Stimulated activated CD8-positive, alpha-beta memory T cell treated with anti-CD3 and anti-CD28 coated beads, Interleukin-4, amount 100 ng/mL, for 24 hours (primary cell): Measurements from ENCODE around the gene MAP2K5.

Source experiments
- DNase-seq: peaks from one replicate; pipeline ENCODE4 v3.0.0-alpha.2; 2020; ENCODE audit warnings: low read depth

Gene MAP2K5

GRCh38 chr15:67723294-67724024 is 181.0 kb downstream of the MAP2K5 start:
- no peak for DNase-seq

- no peak for DNase-seq
Observed at GRCh38 chr15:67724691-67725375, 182.3 kb downstream of the MAP2K5 start.

- no peak for DNase-seq
Observed at GRCh38 chr15:67730135-67730534, 187.6 kb downstream of the MAP2K5 start.

- DNase-seq, result no peak
Observed at GRCh38 chr15:67731112-67731721, 188.7 kb downstream of the MAP2K5 start.

- DNase-seq, result no peak
Observed at GRCh38 chr15:67732164-67732563, 189.7 kb downstream of the MAP2K5 start.

- DNase-seq, result no peak
Observed at GRCh38 chr15:67732671-67733374, 190.3 kb downstream of the MAP2K5 start.

- no peak for DNase-seq
Observed at GRCh38 chr15:67735896-67736295, 193.4 kb downstream of the MAP2K5 start.

- no peak for DNase-seq
Observed at GRCh38 chr15:67736810-67737209, 194.3 kb downstream of the MAP2K5 start.

- no peak for DNase-seq
Observed at GRCh38 chr15:67738056-67738455, 195.6 kb downstream of the MAP2K5 start.

GRCh38 chr15:67740405-67740804 is 197.9 kb downstream of the MAP2K5 start:
- DNase-seq, result no peak

GRCh38 chr15:67741308-67741707 is 198.8 kb downstream of the MAP2K5 start:
- no peak for DNase-seq

- no peak for DNase-seq
Observed at GRCh38 chr15:67743558-67743957, 201.1 kb downstream of the MAP2K5 start.

GRCh38 chr15:67744331-67745072 is 202.0 kb downstream of the MAP2K5 start:
- no peak for DNase-seq

- no peak for DNase-seq
Observed at GRCh38 chr15:67745073-67746006, 202.8 kb downstream of the MAP2K5 start.

- no peak for DNase-seq
Observed at GRCh38 chr15:67746022-67746421, 203.5 kb downstream of the MAP2K5 start.

- DNase-seq, result no peak
Observed at GRCh38 chr15:67746450-67746849, 203.9 kb downstream of the MAP2K5 start.

GRCh38 chr15:67747921-67748320 is 205.4 kb downstream of the MAP2K5 start:
- no peak for DNase-seq

GRCh38 chr15:67750371-67750770 is 207.9 kb downstream of the MAP2K5 start:
- DNase-seq, result no peak

GRCh38 chr15:67753891-67754290 is 211.4 kb downstream of the MAP2K5 start:
- no peak for DNase-seq

GRCh38 chr15:67755264-67755663 is 212.8 kb downstream of the MAP2K5 start:
- DNase-seq, result no peak

GRCh38 chr15:67755936-67756335 is 213.4 kb downstream of the MAP2K5 start:
- no peak for DNase-seq
